Activated naive CD8-positive, alpha-beta T cell treated with anti-CD3 and anti-CD28 coated beads, Interleukin-2, amount 50 U/mL, for 16 hours (primary cell): ENCODE data around the gene AZI2.

Experiments used
- DNase-seq: peaks from one replicate; pipeline ENCODE4 v3.0.0-alpha.2; 2020; ENCODE audit warnings: low read depth, low spot score

AZI2 gene

GRCh38 chr3:28348629-28349468 is at the start of gene AZI2, which contains the start of gene ZCWPW2:
AZI2 (minus strand) TSS chr3:28348824; CDS start chr3:28340617, 8,207 bp downstream.
ZCWPW2 (plus strand) TSS chr3:28348721; CDS start chr3:28413069, 64,348 bp downstream.
- peak; percentile 85 for DNase-seq

- DNase-seq = no peak
Observed at GRCh38 chr3:28388978-28389377, 40.4 kb upstream of the AZI2 start.

GRCh38 chr3:28386049-28386448 is 37.4 kb upstream of the AZI2 start:
- no peak for DNase-seq

GRCh38 chr3:28376424-28376823 is 27.8 kb upstream of the AZI2 start:
- DNase-seq = no peak

GRCh38 chr3:28349469-28350000 is 911 bp upstream of the AZI2 start:
- DNase-seq = no peak

GRCh38 chr3:28348265-28348628 is 377 bp downstream of the AZI2 start:
- no peak for DNase-seq

- DNase-seq = no peak
Observed at GRCh38 chr3:28347374-28348264, 1.0 kb downstream of the AZI2 start.

GRCh38 chr3:28345690-28346089 is 2.9 kb downstream of the AZI2 start:
- no peak for DNase-seq

GRCh38 chr3:28343144-28343543 is 5.5 kb downstream of the AZI2 start:
- DNase-seq = no peak

GRCh38 chr3:28337230-28337629 is 11.4 kb downstream of the AZI2 start:
- no peak for DNase-seq

GRCh38 chr3:28335246-28335645 is 13.4 kb downstream of the AZI2 start:
- DNase-seq = no peak

- DNase-seq = no peak
Observed at GRCh38 chr3:28334552-28334951, 14.1 kb downstream of the AZI2 start.

- DNase-seq = no peak
Observed at GRCh38 chr3:28328188-28329151, 20.2 kb downstream of the AZI2 start.

- no peak for DNase-seq
Observed at GRCh38 chr3:28326458-28326926, 22.1 kb downstream of the AZI2 start.

- no peak for DNase-seq
Observed at GRCh38 chr3:28322464-28322863, 26.2 kb downstream of the AZI2 start.

- no peak for DNase-seq
Observed at GRCh38 chr3:28320981-28321380, 27.6 kb downstream of the AZI2 start.

- DNase-seq = no peak
Observed at GRCh38 chr3:28317438-28318022, 31.1 kb downstream of the AZI2 start.

GRCh38 chr3:28316226-28316625 is 32.4 kb downstream of the AZI2 start:
- no peak for DNase-seq

GRCh38 chr3:28315711-28316110 is 32.9 kb downstream of the AZI2 start:
- DNase-seq = no peak

GRCh38 chr3:28308196-28308595 is 40.4 kb downstream of the AZI2 start:
- DNase-seq = no peak

GRCh38 chr3:28301688-28302087 is 46.9 kb downstream of the AZI2 start:
- DNase-seq = no peak
